Right ventricle myocardium inferior (tissue), 1 donor: ENCODE data around the gene LAMP2. TPM values are rescaled to one million over a fixed set of nuclear protein-coding genes. Genes with fewer than 3 reads are reported as not detected.
"Not testable (repeated sequence)": the region's sequence is repeated elsewhere in the genome, so short reads cannot be mapped to it uniquely, and the experiment has no call there.

Experiments
- ATAC-seq: fragments of 200-7000 bp; cut with Tn5 transposase; one replicate; pipeline ENCODE4 v1.9.1; 2020; ENCODE audit warnings: mild to moderate bottlenecking, moderate library complexity
- DNase-seq: peaks from one replicate; pipeline ENCODE4 v3.0.0; 2021; ENCODE audit errors: missing footprints
- intact Hi-C: fragments of 100-400 bp; cut with DNase I; formaldehyde crosslinking; loops from one replicate; pipeline ENCODE4 v1.11.0; 2022
- long read RNA-seq: library from polyadenylated mRNA; unstranded; transcript quantifications from one replicate; pipeline ENCODE4 v2.0.0, GENCODE V29; 2021
- total RNA-seq: library from RNA; stranded (reverse); fragmentation: NEBNext Ultra II Directional; extraction: Animal tissue kit (Norgen Biotek cat#: 25700); gene quantifications from one replicate; pipeline ENCODE4 v1.2.1, GENCODE V29; 2021
- donor health status: DM: no; HTN: yes; CAD: no; lungs with severe emphysema.

LAMP2 gene
- 55.7 TPM for total RNA-seq
- long read RNA-seq, full-length matches to known transcripts: 68 of 71 reads
- long read RNA-seq, partial matches to known transcripts: 0 of 71 reads
- long read RNA-seq, other reads (novel, unspliced or antisense): 3 of 71 reads

DNA sequence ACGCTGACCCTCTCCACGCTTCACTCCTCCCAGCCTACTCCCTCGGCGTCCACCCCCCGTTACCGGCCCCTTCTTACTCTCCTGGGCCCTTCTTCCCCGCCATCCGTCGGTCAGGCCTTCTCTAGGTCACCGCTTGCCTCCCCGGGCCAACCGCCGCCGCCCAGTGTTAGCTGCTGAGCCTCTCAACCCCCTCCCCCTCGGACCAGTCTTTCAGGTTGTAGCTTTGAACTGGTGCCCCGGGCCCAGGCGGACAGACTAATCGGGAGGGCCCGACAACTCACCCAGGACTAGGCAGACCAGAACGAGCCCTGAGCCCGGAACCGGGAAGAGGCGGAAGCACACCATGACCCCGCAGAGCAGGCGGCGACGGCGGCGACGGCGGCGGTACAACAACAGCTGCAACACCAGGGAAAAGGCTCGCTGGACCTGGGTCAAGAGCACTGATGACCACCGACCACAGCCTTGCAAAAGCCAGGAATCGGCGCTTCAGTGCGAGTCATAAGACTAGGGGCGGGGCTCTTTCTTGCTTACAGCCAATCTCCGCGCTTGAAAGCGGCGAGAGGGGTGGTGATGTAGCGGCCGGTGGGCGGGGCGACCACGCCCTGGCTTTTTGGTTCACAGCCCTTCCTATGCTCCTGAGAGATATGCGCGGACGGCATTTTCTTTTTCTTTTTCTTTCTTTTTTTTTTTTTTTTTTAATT lies at the start of gene LAMP2:
TSS of gene LAMP2 (minus strand) at position 472 of the 701 bp plus-strand sequence. CDS start at position 345, 127 bp downstream.
- intact Hi-C loops: loop anchor here (10.0 kb wide), 2 partner anchors 104 to 214 kb away; partner anchors contain the start of genes ATP1B4 and ZBTB33
- peak; percentile 99 for ATAC-seq

GRCh38 chrX:120517936-120518335 lies 48.8 kb upstream of the LAMP2 start:
- no peak for ATAC-seq
- intact Hi-C loops: no loop called here
- DNase-seq: no peak

More for the DNA sequence above, at the start of gene LAMP2:
- DNase-seq: peak; percentile 94

DNA sequence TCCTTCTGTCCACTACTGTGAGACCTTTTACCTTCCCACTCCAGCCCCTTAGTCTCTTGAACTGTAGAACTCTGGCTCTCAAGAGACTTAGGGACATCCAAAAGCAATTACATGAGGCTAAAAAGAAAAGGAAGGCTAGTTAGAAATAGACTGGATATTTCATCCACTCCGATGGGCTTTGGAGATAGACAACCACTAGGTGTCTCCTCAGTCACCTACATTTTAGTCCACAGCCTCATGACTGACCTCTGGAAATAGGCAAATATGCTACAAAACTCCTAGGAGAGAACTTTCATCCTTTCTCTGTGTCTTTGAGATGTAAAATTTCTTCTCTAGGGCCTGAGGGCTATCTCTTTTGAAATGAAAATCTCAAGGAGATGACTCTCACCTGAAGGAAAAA lies 45.1 kb upstream of the LAMP2 start:
- ATAC-seq (no peak), DNase-seq (no peak)
- intact Hi-C loops: no loop called here

GRCh38 chrX:120512627-120513026 lies 43.5 kb upstream of the LAMP2 start:
- intact Hi-C loops: no loop called here
- DNase-seq (no peak), ATAC-seq (no peak)

DNA sequence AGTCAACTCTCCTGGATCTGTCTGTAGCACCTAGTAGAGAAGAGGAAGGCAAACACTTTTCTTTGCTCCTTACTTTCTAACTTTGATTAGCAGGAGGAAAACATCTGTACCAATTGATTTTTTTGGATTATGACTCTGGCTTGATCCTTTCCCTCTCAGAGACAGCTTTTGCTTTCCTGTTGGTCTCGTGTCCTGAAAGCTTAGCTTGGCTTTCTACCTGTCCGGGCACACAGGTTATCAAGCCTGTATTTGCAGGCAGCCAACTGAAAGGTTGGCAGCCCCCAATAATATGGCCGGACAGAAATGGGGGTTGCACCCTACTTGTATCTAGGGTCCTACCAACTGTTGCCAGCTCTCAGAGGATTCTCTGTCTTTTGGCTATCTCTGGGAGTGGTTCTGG lies 43.1 kb upstream of the LAMP2 start:
- intact Hi-C loops: no loop called here
- ATAC-seq (no peak), DNase-seq (no peak)

DNA sequence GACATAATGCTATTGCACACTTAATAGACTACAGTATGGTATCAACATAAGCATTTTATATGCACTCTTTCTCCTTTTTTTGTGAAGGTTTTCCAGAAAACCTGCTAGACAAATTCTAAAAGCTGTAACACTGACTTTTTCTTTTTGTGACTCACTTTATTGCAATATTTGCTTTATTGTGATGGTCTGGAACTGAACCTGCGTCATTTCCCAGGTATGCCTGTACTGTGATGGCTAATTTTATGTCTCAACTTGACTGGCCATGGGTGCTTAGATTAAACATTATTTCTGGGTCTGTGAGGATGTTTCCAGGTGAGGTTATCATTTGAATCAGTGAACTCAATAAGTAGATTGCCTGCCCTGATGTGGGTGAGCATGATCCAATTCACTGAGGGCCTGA lies 35.5 kb upstream of the LAMP2 start:
- ATAC-seq: no peak
- intact Hi-C loops: no loop called here
- DNase-seq: no peak

DNA sequence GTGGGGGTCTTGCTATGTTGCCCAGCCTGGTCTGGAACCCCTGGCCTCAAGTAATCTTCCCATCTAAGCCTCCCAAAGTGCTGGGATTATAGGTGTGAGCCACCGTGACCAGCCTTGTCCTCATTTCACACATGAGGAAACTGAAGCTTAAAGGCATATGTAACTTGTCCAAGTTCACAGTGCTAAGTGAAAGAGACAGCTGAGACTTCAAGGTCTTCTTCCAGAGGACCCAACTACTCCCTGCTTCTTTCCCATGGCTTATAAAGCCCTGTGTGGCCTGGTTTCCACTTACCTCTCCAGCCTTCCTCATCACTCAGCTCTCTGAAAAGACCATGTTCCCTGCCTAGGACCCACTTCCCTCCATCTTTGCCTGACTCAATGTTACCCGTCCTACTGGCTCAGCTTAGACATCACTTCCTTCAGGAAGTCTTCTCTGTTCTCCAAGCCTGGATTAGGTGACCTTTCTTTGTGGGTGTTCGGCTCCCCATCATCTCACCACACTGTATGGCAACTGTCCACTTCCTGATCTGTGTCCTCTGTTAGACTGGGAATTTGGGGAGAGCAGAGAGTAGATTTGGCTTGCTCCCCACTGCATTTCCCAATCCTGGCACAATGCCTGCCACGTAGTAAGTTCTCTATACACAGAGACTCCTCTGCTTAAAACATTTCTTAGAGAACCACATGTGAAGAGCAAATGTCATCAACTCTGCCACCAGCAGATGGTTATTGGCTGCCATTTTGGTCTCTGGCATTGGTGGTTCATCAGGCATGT lies 30.4 kb upstream of the LAMP2 start:
- no peak for DNase-seq
- intact Hi-C loops: loop anchor here (5.0 kb wide), 1 partner anchor 273 kb away; no protein-coding TSS in a partner anchor
- ATAC-seq: peak; percentile 37

GRCh38 chrX:120490119-120490518 lies 21.0 kb upstream of the LAMP2 start:
- ATAC-seq, intact Hi-C loops, DNase-seq: not testable (repeated sequence)

- no peak for ATAC-seq
- intact Hi-C loops: loop anchor here (5.0 kb wide), 1 partner anchor 76 kb away; the partner anchor contains the start of gene CUL4B
These were observed 17.7 kb upstream of the LAMP2 start for GRCh38 chrX:120486786-120487185.

GRCh38 chrX:120485638-120486520 lies 16.8 kb upstream of the LAMP2 start:
- ATAC-seq (peak; percentile 92), DNase-seq (peak; percentile 85)
- intact Hi-C loops: loop anchor here (5.0 kb wide), 1 partner anchor 76 kb away; the partner anchor contains the start of gene CUL4B

More at GRCh38 chrX:120486786-120487185, 17.7 kb upstream of the LAMP2 start:
- no peak for DNase-seq

DNA sequence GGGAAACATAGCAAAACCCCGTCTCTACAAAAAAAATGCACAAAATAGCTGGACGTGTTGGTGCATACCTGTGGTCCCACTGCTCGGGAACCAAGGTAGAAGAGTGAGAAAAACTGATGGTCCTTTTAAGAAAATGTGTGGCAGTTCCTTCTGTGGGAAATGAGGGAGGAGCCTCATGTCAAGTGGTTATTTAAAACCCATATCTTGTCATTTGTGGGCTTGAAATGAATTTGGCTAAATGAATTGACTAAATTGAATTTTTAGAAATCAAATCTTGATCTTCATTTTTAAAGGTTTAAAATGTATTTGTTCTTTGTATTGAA lies 16.2 kb upstream of the LAMP2 start:
- intact Hi-C loops: loop anchor here (5.0 kb wide), 1 partner anchor 77 kb away; the partner anchor contains the start of gene CUL4B
- ATAC-seq (no peak), DNase-seq (no peak)

DNA sequence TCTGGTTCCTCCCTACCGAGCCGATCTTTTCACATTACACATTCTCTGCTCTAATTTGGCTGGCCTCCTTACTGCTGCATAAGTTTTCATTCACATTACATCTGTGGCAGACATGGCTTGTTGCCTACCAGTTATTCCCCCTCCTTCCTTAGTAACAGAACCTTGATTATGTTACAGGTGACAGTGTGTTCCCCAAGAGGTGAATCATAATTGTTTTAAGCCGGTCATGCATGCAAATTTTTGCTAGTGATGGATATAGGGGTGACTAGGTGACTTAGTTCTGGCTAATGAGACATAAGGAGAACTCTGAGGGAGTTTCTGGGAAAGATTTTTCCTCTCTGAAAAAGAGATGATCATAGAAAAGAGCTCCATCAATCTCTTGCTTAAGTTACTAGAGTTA lies 8.4 kb upstream of the LAMP2 start:
- no peak for DNase-seq
- ATAC-seq: no peak
- intact Hi-C loops: no loop called here

GRCh38 chrX:120476714-120477113 lies 7.6 kb upstream of the LAMP2 start:
- intact Hi-C loops: no loop called here
- ATAC-seq (no peak), DNase-seq (no peak)

DNA sequence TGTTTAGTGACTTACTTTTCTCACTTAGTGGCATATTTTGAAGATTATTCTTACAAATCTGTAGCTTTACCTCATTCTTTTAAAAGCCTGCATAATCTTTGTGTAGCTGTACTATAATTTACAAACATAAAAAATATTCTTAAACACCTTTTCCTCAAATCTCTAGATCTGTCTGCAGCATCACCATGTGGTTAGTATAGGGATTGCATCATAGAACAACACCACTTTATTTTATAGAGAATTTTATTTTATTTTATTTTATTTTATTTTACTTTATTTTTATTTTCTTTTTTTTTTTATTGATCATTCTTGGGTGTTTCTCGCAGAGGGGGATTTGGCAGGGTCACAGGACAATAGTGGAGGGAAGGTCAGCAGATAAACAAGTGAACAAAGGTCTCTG lies 6.4 kb upstream of the LAMP2 start:
- DNase-seq, ATAC-seq, intact Hi-C loops: not testable (repeated sequence)

DNA sequence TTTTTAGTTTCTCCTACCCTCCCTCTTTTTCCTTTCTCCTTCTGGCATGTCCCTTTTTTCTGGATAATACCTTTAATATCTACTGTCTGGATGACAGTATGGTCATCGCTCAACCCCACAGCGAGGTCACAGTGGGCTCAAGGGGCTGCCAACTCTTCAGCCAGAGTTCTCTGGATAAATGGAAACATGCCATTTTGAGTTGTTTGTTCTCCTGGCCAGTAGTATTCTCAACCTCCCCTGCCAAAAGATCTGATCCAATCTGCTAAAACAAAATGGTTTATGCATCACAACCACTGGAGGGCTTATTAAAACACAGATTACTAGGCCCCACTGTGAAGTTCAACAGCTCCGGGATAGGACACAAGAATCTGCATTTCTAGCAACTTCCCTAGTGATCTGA lies 5.0 kb upstream of the LAMP2 start:
- ATAC-seq: no peak
- no peak for DNase-seq
- intact Hi-C loops: no loop called here

DNA sequence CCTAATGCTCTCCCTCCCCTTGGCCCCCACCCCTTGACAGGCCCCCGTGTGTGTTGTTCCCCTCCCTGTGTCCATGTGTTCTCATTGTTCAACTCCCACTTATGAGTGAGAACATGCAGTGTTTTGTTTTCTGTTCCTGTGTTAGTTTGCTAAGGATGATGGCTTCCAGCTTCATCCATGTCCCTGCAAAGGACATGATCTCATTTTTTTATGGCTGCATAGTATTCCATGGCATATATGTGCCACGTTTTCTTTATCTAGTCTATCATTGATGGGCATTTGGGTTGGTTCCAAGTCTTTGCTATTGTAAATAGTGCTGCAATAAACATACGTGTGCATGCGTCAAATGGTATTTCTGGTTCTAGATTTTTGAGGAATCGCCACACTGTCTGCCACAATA lies 561 bp upstream of the LAMP2 start:
- intact Hi-C loops: loop anchor here (10.0 kb wide), 2 partner anchors 105 to 215 kb away; partner anchors contain the start of genes ATP1B4 and ZBTB33
- not testable (repeated sequence) for ATAC-seq, DNase-seq

DNA sequence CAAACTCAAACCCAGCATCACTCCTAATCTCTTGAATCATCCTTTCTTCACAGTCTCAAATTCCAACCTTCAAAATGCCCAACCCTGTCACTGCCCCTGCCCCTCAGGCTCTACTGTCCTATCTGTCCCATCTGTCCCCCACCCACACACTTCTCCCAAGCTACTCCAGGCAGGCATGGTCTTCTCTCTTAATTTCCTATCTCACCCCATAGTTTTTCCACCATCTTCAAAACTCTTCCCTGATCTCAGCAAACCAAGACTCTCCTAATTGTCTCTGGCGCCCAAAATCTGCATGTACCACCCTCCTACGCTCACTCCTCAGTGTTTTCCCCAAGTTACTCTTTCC lies 644 bp downstream of the LAMP2 start:
- ATAC-seq (no peak), DNase-seq (no peak)

GRCh38 chrX:120468071-120468470 lies 1.0 kb downstream of the LAMP2 start:
- intact Hi-C loops: loop anchor here (10.0 kb wide), 2 partner anchors 103 to 213 kb away; partner anchors contain the start of genes ATP1B4 and ZBTB33
- no peak for ATAC-seq

More for the DNA sequence above, 644 bp downstream of the LAMP2 start:
- intact Hi-C loops: loop anchor here (10.0 kb wide), 2 partner anchors 104 to 214 kb away; partner anchors contain the start of genes ATP1B4 and ZBTB33

More at GRCh38 chrX:120468071-120468470, 1.0 kb downstream of the LAMP2 start:
- no peak for DNase-seq
